ENCODE data around the gene MID1IP1.

Gene MID1IP1

GRCh38 chrX:38820751-38821150, 19.5 kb downstream of the MID1IP1 start:
- Histone ChIP-seq H3K4me1 (ENCODE audit: control insufficient read depth, low read length) (peaks cover 14% of the 10 kb centered on the region), H3F3A (ENCODE audit: control insufficient read depth, insufficient read depth) (no peaks in the 10 kb centered on the region), H3K27me3 (ENCODE audit: control insufficient read depth, low read length) (no peaks in the 10 kb centered on the region), H3K4me2 (ENCODE audit: low read length) (no peak overlapping the region), H3K79me2 (ENCODE audit: control insufficient read depth, low read length) (no peaks in the 10 kb centered on the region), H3K4me3 (ENCODE audit: low read length) (no peak overlapping the region), H3K36me3 (ENCODE audit: control insufficient read depth, low read length) (no peaks in the 10 kb centered on the region), H3K9me3 (ENCODE audit: control insufficient read depth, insufficient read depth, low read length) (0 out of 2 replicates have a peak, but pooled peaks cover 6% of the 10 kb centered on the region), H4K20me1 (ENCODE audit: control insufficient read depth, insufficient read depth, low read depth, low read length) (no peaks in the 10 kb centered on the region), H3K9me2 (replicated peaks; ENCODE audit: control insufficient read depth, low read length) (no peaks in the 10 kb centered on the region), H3K27ac (ENCODE audit: low read depth, low read length) (no peak overlapping the region)
- no peak for TF ChIP-seq CTCF (IDR thresholded peaks at IDR 0.05; ENCODE audit: low read depth, low read length, poor library complexity, severe bottlenecking)
- no peak for TF ChIP-seq EZH2phosphoT487 (IDR thresholded peaks at IDR 0.05; ENCODE audit: borderline replicate concordance, low read length)

DNA sequence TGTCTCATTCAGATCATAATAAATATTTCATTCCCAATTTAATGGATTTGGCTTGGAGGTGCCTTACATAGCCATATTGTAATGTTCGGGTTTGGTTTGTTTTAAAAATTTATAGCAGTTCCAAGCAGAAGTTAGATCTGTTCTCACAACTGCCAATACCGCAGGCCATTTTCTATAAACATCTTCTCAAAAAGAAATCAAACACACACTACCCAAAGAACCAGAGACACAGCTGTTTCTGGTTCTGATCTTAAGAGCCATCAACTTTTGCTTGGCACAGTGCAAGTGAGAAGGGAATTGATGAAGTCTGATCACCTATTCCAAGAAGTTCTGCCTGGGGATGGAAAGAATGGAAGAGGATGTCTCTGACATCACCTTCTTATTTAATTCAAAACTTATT, 22.9 kb downstream of the MID1IP1 start:
- Histone ChIP-seq H3K9me2 (replicated peaks; ENCODE audit: control insufficient read depth, low read length) (no peaks in the 10 kb centered on the region), H4K20me1 (ENCODE audit: control insufficient read depth, insufficient read depth, low read depth, low read length) (no peaks in the 10 kb centered on the region), H3K36me3 (ENCODE audit: control insufficient read depth, low read length) (no peaks in the 10 kb centered on the region), H3K9me3 (ENCODE audit: control insufficient read depth, insufficient read depth, low read length) (no peaks in the 10 kb centered on the region), H3K4me3 (ENCODE audit: low read length) (no peak overlapping the region), H3F3A (ENCODE audit: control insufficient read depth, insufficient read depth) (no peaks in the 10 kb centered on the region), H3K27me3 (ENCODE audit: control insufficient read depth, low read length) (no peaks in the 10 kb centered on the region), H3K27ac (ENCODE audit: low read depth, low read length) (no peak overlapping the region), H3K4me1 (ENCODE audit: control insufficient read depth, low read length) (no peaks in the 10 kb centered on the region), H3K4me2 (ENCODE audit: low read length) (no peak overlapping the region), H3K79me2 (ENCODE audit: control insufficient read depth, low read length) (no peaks in the 10 kb centered on the region)
- TF ChIP-seq EZH2phosphoT487 (IDR thresholded peaks at IDR 0.05; ENCODE audit: borderline replicate concordance, low read length) (no peak), CTCF (IDR thresholded peaks at IDR 0.05; ENCODE audit: low read depth, low read length, poor library complexity, severe bottlenecking) (no peak)

DNA sequence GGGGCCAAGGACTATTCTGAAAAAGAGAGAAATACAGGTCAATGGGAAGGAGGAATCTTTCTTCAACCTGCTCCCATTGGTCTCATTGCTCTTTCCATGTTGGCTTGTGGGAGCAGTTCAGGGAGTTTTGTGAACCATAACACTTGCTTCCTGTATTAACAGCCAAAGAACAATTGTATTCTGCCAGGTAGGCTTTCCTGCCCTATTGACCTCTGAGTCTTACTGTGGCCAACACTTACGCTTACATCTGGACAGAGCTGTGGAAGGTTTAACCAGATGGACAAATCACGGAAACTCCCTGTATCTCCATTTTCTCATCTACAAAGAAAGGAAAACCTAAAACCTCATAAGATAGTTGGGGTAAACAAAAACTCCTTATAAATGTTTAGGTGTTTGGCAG, 30.7 kb downstream of the MID1IP1 start:
- Histone ChIP-seq H3K4me1 (ENCODE audit: control insufficient read depth, low read length) (no peaks in the 10 kb centered on the region), H3K4me2 (ENCODE audit: low read length) (no peak overlapping the region), H3K9me3 (ENCODE audit: control insufficient read depth, insufficient read depth, low read length) (no peaks in the 10 kb centered on the region), H3K9me2 (replicated peaks; ENCODE audit: control insufficient read depth, low read length) (no peaks in the 10 kb centered on the region), H3K27me3 (ENCODE audit: control insufficient read depth, low read length) (no peaks in the 10 kb centered on the region), H4K20me1 (ENCODE audit: control insufficient read depth, insufficient read depth, low read depth, low read length) (no peaks in the 10 kb centered on the region), H3K27ac (ENCODE audit: low read depth, low read length) (no peak overlapping the region), H3K4me3 (ENCODE audit: low read length) (no peak overlapping the region), H3K36me3 (ENCODE audit: control insufficient read depth, low read length) (no peaks in the 10 kb centered on the region), H3F3A (ENCODE audit: control insufficient read depth, insufficient read depth) (no peaks in the 10 kb centered on the region), H3K79me2 (ENCODE audit: control insufficient read depth, low read length) (no peaks in the 10 kb centered on the region)
- TF ChIP-seq CTCF (IDR thresholded peaks at IDR 0.05; ENCODE audit: low read depth, low read length, poor library complexity, severe bottlenecking) (no peak), EZH2phosphoT487 (IDR thresholded peaks at IDR 0.05; ENCODE audit: borderline replicate concordance, low read length) (no peak)

GRCh38 chrX:38837389-38837788, 36.1 kb downstream of the MID1IP1 start:
- Histone ChIP-seq H3F3A (ENCODE audit: control insufficient read depth, insufficient read depth) (no peaks in the 10 kb centered on the region), H3K27me3 (ENCODE audit: control insufficient read depth, low read length) (no peaks in the 10 kb centered on the region), H4K20me1 (ENCODE audit: control insufficient read depth, insufficient read depth, low read depth, low read length) (no peaks in the 10 kb centered on the region), H3K9me3 (ENCODE audit: control insufficient read depth, insufficient read depth, low read length) (no peaks in the 10 kb centered on the region), H3K4me2 (ENCODE audit: low read length) (no peak overlapping the region), H3K36me3 (ENCODE audit: control insufficient read depth, low read length) (no peaks in the 10 kb centered on the region), H3K4me3 (ENCODE audit: low read length) (no peak overlapping the region), H3K27ac (ENCODE audit: low read depth, low read length) (no peak overlapping the region), H3K9me2 (replicated peaks; ENCODE audit: control insufficient read depth, low read length) (no peaks in the 10 kb centered on the region), H3K79me2 (ENCODE audit: control insufficient read depth, low read length) (no peaks in the 10 kb centered on the region), H3K4me1 (ENCODE audit: control insufficient read depth, low read length) (no peaks in the 10 kb centered on the region)
- TF ChIP-seq EZH2phosphoT487 (IDR thresholded peaks at IDR 0.05; ENCODE audit: borderline replicate concordance, low read length): no peak
- no peak for TF ChIP-seq CTCF (IDR thresholded peaks at IDR 0.05; ENCODE audit: low read depth, low read length, poor library complexity, severe bottlenecking)

Measured in DOHH2 (cell line).